ENCODE data around the gene MAST2. TPM values are rescaled to one million over a fixed set of nuclear protein-coding genes. Genes with fewer than 3 reads are reported as not detected.
A peak's percentile ranks its signal among the peaks of the same experiment; 100 is the strongest.

MAST2 gene
- total and polyA plus RNA-seq, 9 of the 15 experiments (the other 6 are each of a cell fraction or from before 2014, with no cell fraction given), result 0.73 to 32.0 (median 17.8) TPM

DNA sequence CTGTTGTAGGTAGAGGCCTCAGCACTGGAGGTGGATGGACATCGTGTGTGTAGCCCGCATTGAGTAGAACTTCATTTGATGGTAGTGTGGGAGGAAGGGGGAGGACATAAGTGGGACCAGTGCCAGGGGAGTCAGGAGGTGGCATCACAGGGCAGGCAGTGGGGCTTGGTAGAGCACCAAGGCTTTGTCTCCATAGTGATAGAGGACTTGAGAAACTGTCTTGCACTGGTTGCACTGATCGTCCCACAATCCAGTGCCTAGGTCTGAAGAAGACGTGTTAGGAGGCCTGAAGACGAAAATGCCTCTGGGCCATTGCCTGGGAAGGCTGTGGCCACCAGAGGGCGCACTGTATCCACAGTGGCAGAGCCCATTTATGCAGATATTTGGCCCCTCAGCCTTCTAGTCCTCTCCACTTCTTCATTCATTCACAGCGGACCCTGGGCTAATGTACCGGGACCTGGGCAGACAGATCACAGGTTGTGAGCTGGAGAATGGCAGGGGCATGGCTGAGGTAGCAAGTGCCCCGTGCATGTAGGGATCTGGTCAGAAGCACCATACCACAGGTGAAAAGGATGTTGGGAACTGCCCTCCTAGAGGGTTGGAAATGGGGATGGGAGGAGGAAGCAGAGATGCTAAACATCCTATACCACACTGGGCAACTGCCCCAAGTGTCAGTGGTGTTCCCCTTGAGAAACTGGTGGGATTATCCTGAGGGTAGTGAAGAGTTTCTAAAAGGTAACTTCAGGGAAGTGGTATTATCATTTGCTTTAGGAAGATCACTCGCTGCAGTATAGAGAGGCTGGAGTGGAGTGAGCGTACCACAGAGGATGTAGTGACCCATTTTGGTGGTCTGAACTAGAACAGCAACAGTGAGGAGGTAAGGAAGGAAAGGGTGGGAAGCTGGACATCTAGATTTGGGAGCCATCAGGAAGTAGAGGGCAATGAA is 233.8 kb downstream of the MAST2 start (continued):
- TF ChIP-seq ZFP30 (CRISPR knock-in tag; IDR thresholded peaks at IDR 0.05; ENCODE audit: borderline replicate concordance) (no peak), CTBP1 (IDR thresholded peaks at IDR 0.05; ENCODE audit: borderline replicate concordance) (peak; percentile 60; the same call in 1 of the 2 replicates), PHF21A (IDR thresholded peaks at IDR 0.05; ENCODE audit: borderline replicate concordance, low read depth) (no peak), ZNF282 (CRISPR knock-in tag; IDR thresholded peaks at IDR 0.05) (no peak), SAP30 (IDR thresholded peaks at IDR 0.05; ENCODE audit: borderline replicate concordance, insufficient read depth, low read depth, low read length, poor library complexity, severe bottlenecking) (no peak), CEBPB (tag; IDR thresholded peaks at IDR 0.05) (no peak), ETV5 (CRISPR knock-in tag; IDR thresholded peaks at IDR 0.05; ENCODE audit: low read depth) (0 out of 2 replicates have a peak, but pooled peaks have one; percentile 10), ZZZ3 (IDR thresholded peaks at IDR 0.05) (no peak), PHF8 (IDR thresholded peaks at IDR 0.05; ENCODE audit: borderline replicate concordance, low read length) (no peak), ZBTB17 (CRISPR knock-in tag; IDR thresholded peaks at IDR 0.05) (no peak; the same call in 1 of the 2 replicates), BACH1 (tag; IDR thresholded peaks at IDR 0.05) (no peak), SAFB (IDR thresholded peaks at IDR 0.05; ENCODE audit: borderline replicate concordance, low read depth, low read length) (no peak), YY1 (IDR thresholded peaks at IDR 0.05; ENCODE audit: borderline replicate concordance in 1 of 3, control insufficient read depth in 1 of 3, extremely low read depth in 1 of 3, insufficient read depth in 3 of 3, insufficient read length in 1 of 3, insufficient replicate concordance in 2 of 3, low read depth in 1 of 3, low read length in 2 of 3) (peak in 2 of 3 experiments; percentile 11 to 47), SIX5 (IDR thresholded peaks at IDR 0.05; ENCODE audit: borderline replicate concordance in 1 of 2, insufficient read depth in 1 of 2, low read depth in 1 of 2, low read length in 2 of 2) (no peak), MED1 (CRISPR knock-in tag; IDR thresholded peaks at IDR 0.05; ENCODE audit: borderline replicate concordance) (no peak), SMC3 (conservative IDR thresholded peaks at IDR 0.05; ENCODE audit: insufficient read depth, low read depth, low read length) (peak; percentile 100), RBM34 (IDR thresholded peaks at IDR 0.05; ENCODE audit: borderline replicate concordance, insufficient read depth, low read length) (no peak), KLF10 (CRISPR knock-in tag; IDR thresholded peaks at IDR 0.05) (no peak), SUPT5H (IDR thresholded peaks at IDR 0.05) (peak; percentile 62), NFE2L1 (tag; IDR thresholded peaks at IDR 0.05; ENCODE audit: borderline replicate concordance, low read depth) (no peak), POLR2H (tag; IDR thresholded peaks at IDR 0.05; ENCODE audit: low read depth) (no peak)
- TF ChIP-seq, protein P1, sequence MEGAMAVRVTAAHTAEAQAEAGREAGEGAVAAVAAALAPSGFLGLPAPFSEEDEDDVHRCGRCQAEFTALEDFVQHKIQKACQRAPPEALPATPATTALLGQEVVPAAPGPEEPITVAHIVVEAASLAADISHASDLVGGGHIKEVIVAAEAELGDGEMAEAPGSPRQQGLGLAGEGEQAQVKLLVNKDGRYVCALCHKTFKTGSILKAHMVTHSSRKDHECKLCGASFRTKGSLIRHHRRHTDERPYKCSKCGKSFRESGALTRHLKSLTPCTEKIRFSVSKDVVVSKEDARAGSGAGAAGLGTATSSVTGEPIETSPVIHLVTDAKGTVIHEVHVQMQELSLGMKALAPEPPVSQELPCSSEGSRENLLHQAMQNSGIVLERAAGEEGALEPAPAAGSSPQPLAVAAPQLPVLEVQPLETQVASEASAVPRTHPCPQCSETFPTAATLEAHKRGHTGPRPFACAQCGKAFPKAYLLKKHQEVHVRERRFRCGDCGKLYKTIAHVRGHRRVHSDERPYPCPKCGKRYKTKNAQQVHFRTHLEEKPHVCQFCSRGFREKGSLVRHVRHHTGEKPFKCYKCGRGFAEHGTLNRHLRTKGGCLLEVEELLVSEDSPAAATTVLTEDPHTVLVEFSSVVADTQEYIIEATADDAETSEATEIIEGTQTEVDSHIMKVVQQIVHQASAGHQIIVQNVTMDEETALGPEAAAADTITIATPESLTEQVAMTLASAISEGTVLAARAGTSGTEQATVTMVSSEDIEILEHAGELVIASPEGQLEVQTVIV (CRISPR knock-in tag; IDR thresholded peaks at IDR 0.05; ENCODE audit: borderline replicate concordance), result no peak
- TF ChIP-seq, protein P2, sequence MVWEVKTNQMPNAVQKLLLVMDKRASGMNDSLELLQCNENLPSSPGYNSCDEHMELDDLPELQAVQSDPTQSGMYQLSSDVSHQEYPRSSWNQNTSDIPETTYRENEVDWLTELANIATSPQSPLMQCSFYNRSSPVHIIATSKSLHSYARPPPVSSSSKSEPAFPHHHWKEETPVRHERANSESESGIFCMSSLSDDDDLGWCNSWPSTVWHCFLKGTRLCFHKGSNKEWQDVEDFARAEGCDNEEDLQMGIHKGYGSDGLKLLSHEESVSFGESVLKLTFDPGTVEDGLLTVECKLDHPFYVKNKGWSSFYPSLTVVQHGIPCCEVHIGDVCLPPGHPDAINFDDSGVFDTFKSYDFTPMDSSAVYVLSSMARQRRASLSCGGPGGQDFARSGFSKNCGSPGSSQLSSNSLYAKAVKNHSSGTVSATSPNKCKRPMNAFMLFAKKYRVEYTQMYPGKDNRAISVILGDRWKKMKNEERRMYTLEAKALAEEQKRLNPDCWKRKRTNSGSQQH (CRISPR knock-in tag; IDR thresholded peaks at IDR 0.05), result no peak; the same call in 1 of the 2 replicates
